ENCODE results near the gene EXD1. TPM values are rescaled to one million over a fixed set of nuclear protein-coding genes. Genes with fewer than 3 reads are reported as not detected.

Gene EXD1
- total and polyA plus RNA-seq, 9 of the 15 experiments (the other 6 are each of a cell fraction or from before 2014, with no cell fraction given), result not detected

- TF ChIP-seq MEF2A (IDR thresholded peaks at IDR 0.05; ENCODE audit: control insufficient read depth, low read depth, low read length) (peak; percentile 84), RB1 (IDR thresholded peaks at IDR 0.05; ENCODE audit: low read depth) (peak; percentile 25; the same call in 1 of the 2 replicates), TAF7 (tag; IDR thresholded peaks at IDR 0.05) (no peak), DPF2 (IDR thresholded peaks at IDR 0.05) (peak; percentile 97), BCOR (IDR thresholded peaks at IDR 0.05) (0 out of 2 replicates have a peak, but pooled peaks have one; percentile 40), ZBTB5 (IDR thresholded peaks at IDR 0.05) (peak; percentile 92), MNT (conservative IDR thresholded peaks at IDR 0.05) (peak in 1 of 2 experiments; percentile 60; a peak in 2 of 4 replicates), AFF4 (CRISPR knock-in tag; IDR thresholded peaks at IDR 0.05) (0 out of 2 replicates have a peak, but pooled peaks have one; percentile 22), ZNF589 (CRISPR knock-in tag; IDR thresholded peaks at IDR 0.05; ENCODE audit: low read depth) (peak; percentile 75)
These were observed 2.8 kb upstream of the EXD1 start (continued) for GRCh38 chr15:41233367-41233771.

All from K562 (cell line).